Measurements from ENCODE around the gene GJB2. TPM values are rescaled to one million over a fixed set of nuclear protein-coding genes. Genes with fewer than 3 reads are reported as not detected.

The GJB2 gene
- total RNA-seq, 1 experiment from 2014 or later = 53.0 TPM

DNA sequence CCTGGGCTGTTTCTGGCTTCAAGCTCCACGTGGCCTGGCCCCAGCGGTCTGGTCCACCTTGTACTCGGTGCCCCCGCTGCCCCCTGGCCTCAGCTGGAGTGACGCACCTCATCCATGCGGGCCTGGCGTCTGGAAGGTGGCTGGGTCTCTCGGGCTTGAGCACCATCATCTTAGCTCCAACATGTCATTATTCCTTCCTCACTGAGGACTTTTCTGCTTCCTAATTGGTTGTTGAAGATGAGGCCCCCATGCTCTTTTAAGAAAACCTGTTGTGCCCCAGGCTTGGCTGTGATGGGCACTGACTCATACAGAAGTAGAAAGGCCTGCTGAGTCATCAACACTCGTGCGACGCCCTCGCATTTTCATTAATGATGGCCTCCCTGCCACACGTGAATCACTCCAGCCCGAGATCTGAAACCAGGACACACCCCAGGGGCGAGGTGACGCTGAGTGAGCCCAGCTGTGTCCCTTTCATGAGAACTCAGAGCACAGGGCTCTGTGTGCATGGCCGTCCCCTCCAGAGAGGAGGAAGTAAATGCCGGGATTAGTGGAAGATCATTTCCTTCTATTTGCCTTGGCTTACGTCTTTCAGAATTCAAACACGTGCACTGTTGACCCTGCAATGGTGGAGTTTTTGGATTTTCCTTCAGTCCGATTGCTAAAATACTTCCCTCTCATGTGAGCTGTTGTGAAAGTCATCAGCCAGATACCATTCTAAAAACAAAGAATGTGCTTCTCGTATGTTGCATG, 17.9 kb downstream of the GJB2 start:
- H3K27me3 ChIP-seq (ENCODE audit: low read length) = no peaks in the 10 kb centered on the region
- H3F3A ChIP-seq (ENCODE audit: low read length, unreplicated experiment) = no peaks in the 10 kb centered on the region
- no TSS peak for BruUV-seq (replicated peaks)
- peak overlapping the region; percentile 22; the same call in 1 of the 2 replicates for H3K4me3 ChIP-seq (ENCODE audit: low read length)
- intact Hi-C loops (cut with micrococcal nuclease) = loop anchor here (1.0 kb wide), 1 partner anchor 15 kb away; no protein-coding TSS in a partner anchor
- TF ChIP-seq EZH2phosphoT487 (IDR thresholded peaks at IDR 0.05; ENCODE audit: borderline replicate concordance, low read length) (peak; percentile 77; the same call in 1 of the 2 replicates), CTCF (conservative IDR thresholded peaks at IDR 0.05; ENCODE audit: low read depth, low read length) (no peak)
- peak overlapping the region; percentile 67 for H3K4me2 ChIP-seq (ENCODE audit: low read length)
- no peaks in the 10 kb centered on the region for H3K9me2 ChIP-seq (replicated peaks; ENCODE audit: low read length)
- no peaks in the 10 kb centered on the region for H3K9me3 ChIP-seq (ENCODE audit: low read length)
- no peaks in the 10 kb centered on the region for H4K20me1 ChIP-seq (ENCODE audit: low read length)
- ATAC-seq (peak; percentile 94), DNase-seq (peak; percentile 99)
- peak overlapping the region; percentile 72 for H3K27ac ChIP-seq (ENCODE audit: low read length)
- ChIA-PET POLR2A (ENCODE audit: unreplicated experiment) (interaction anchor here (0.5 to 0.6 kb wide), 2 partner anchors 8 to 620 kb away, joined by 3 to 10 read pairs; no protein-coding TSS in a partner anchor), CTCF (interaction anchor here (0.6 kb wide), 1 partner anchor 48 kb away, joined by 4 read pairs; no protein-coding TSS in a partner anchor)
- peaks cover 30% of the 10 kb centered on the region for H3K4me1 ChIP-seq (ENCODE audit: insufficient read depth, low read length)
- peak overlapping the region; percentile 58 for H3K9ac ChIP-seq (ENCODE audit: low read length)
- no peaks in the 10 kb centered on the region for H3K36me3 ChIP-seq (ENCODE audit: low read depth, low read length)
- no peaks in the 10 kb centered on the region for H3K79me2 ChIP-seq (ENCODE audit: low read length)
- peak overlapping the region; percentile 66 for H2AFZ ChIP-seq (ENCODE audit: low read length)

DNA sequence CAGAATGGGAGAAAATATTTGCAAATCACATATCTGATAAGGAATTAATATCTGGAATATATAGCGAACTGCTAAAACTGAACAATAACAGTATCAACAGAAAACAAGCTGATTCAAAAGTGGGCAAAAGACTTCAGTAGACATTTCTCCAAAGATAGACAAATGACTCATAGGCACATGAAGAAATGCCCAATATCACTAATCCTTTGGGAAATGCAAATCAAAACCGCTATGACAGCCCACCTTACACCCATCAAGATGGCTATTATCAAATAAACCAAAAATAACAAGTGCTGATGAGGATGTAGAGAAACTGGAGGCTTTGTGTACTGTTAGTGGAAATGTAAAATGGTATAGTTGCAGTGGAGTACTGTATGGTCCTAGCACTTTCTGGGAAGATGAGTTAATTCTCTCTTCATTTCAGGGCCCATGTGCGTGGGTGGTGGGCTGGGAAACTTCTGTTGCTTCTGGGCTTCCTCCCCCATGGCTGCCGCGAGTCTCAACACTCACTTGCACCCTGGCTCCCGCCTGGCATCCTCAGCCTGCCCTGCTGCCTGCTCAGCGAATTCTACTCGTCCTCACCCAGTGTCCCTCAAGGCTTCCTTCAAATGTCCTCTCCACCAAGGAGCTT, 19.5 kb downstream of the GJB2 start:
- ATAC-seq (no peak), DNase-seq (no peak)
- Histone ChIP-seq H3K27ac (ENCODE audit: low read length) (no peak overlapping the region), H3K9ac (ENCODE audit: low read length) (no peak overlapping the region), H3K4me1 (ENCODE audit: insufficient read depth, low read length) (peaks cover 30% of the 10 kb centered on the region), H3K9me3 (ENCODE audit: low read length) (no peaks in the 10 kb centered on the region), H2AFZ (ENCODE audit: low read length) (no peak overlapping the region), H3K27me3 (ENCODE audit: low read length) (no peaks in the 10 kb centered on the region), H3K36me3 (ENCODE audit: low read depth, low read length) (no peaks in the 10 kb centered on the region), H3K4me3 (ENCODE audit: low read length) (no peak overlapping the region), H3K79me2 (ENCODE audit: low read length) (no peaks in the 10 kb centered on the region), H3K9me2 (replicated peaks; ENCODE audit: low read length) (no peaks in the 10 kb centered on the region), H3K4me2 (ENCODE audit: low read length) (no peak overlapping the region), H3F3A (ENCODE audit: low read length, unreplicated experiment) (no peaks in the 10 kb centered on the region), H4K20me1 (ENCODE audit: low read length) (no peaks in the 10 kb centered on the region)
- intact Hi-C loops (cut with micrococcal nuclease) = no loop called here
- TF ChIP-seq EZH2phosphoT487 (IDR thresholded peaks at IDR 0.05; ENCODE audit: borderline replicate concordance, low read length) (no peak), EZH2 (IDR thresholded peaks at IDR 0.05; ENCODE audit: low read length, unreplicated experiment) (no peak), CTCF (conservative IDR thresholded peaks at IDR 0.05; ENCODE audit: low read depth, low read length) (no peak)
- ChIA-PET CTCF (no interaction called here), POLR2A (ENCODE audit: unreplicated experiment) (no interaction called here)
- BruUV-seq (replicated peaks) = no TSS peak

DNA sequence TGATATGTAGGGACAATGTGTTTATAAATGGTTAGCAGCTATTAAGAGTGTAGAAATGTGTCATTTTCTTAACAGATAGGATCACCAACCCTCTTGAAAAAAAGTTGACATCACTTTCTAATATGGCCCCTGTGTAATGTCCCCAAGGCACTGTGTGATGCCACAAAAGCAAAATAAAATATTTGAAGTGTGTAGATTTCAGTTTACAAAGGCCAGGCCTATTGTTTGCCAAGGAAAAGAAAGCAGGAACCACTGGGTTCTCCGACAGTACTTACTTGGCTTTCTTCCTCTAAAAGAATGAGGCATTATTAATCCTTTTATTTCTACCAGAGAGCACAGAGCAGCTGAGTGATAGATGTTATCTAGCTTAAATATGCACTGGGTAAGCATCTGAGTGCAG, 21.4 kb downstream of the GJB2 start:
- POLR2A ChIA-PET (ENCODE audit: unreplicated experiment) = no interaction called here
- CTCF ChIA-PET = no interaction called here
- Histone ChIP-seq H3K9ac (ENCODE audit: low read length) (no peak overlapping the region), H3K4me1 (ENCODE audit: insufficient read depth, low read length) (peaks cover 32% of the 10 kb centered on the region), H2AFZ (ENCODE audit: low read length) (no peak overlapping the region), H3K79me2 (ENCODE audit: low read length) (no peaks in the 10 kb centered on the region), H3K36me3 (ENCODE audit: low read depth, low read length) (no peaks in the 10 kb centered on the region), H3K4me3 (ENCODE audit: low read length) (no peak overlapping the region), H3K27me3 (ENCODE audit: low read length) (no peaks in the 10 kb centered on the region), H3K27ac (ENCODE audit: low read length) (peak overlapping the region; percentile 52), H3K4me2 (ENCODE audit: low read length) (peak overlapping the region; percentile 31; the same call in 1 of the 2 replicates), H3F3A (ENCODE audit: low read length, unreplicated experiment) (no peaks in the 10 kb centered on the region), H4K20me1 (ENCODE audit: low read length) (no peaks in the 10 kb centered on the region), H3K9me2 (replicated peaks; ENCODE audit: low read length) (no peaks in the 10 kb centered on the region), H3K9me3 (ENCODE audit: low read length) (no peaks in the 10 kb centered on the region)
- no peak for TF ChIP-seq EZH2 (IDR thresholded peaks at IDR 0.05; ENCODE audit: low read length, unreplicated experiment)
- TF ChIP-seq EZH2phosphoT487 (IDR thresholded peaks at IDR 0.05; ENCODE audit: borderline replicate concordance, low read length) = no peak
- no peak for TF ChIP-seq CTCF (conservative IDR thresholded peaks at IDR 0.05; ENCODE audit: low read depth, low read length)
- intact Hi-C loops (cut with micrococcal nuclease) = no loop called here
- BruUV-seq (replicated peaks) = no TSS peak
- ATAC-seq (peak; percentile 69), DNase-seq (peak; percentile 82)

Data from PC-3 (cell line).